Right atrium auricular region (tissue), 2 donors: ENCODE results near the gene CDCP2. TPM values are rescaled to one million over a fixed set of nuclear protein-coding genes. Genes with fewer than 3 reads are reported as not detected.

Experiments
- DNase-seq: peaks from one replicate; pipeline ENCODE4 v3.0.0-alpha.2; 2019; ENCODE audit warnings: low spot score
- H3K27ac ChIP-seq, 2 donors: fragments of 200-600 bp; sonication (generic); 1 replicate in 1 of 2; 2 replicates in 1 of 2; pipeline ENCODE4 v1.5.1; 2016 to 2019
- H3K27me3 ChIP-seq, 2 donors: fragments of 200-600 bp; sonication (generic); one replicate each; pipeline versions ENCODE4 v1.5.1 to v1.6.0; 2017 to 2019
- H3K36me3 ChIP-seq: fragments of 200-600 bp; sonication (generic); one replicate; pipeline ENCODE4 v1.5.1; 2016
- H3K4me1 ChIP-seq, 2 donors: fragments of 200-600 bp; sonication (generic); one replicate each; pipeline versions ENCODE4 v1.5.1 to v1.6.0; 2017 to 2019
- H3K4me3 ChIP-seq, 2 donors: fragments of 200-600 bp; sonication (generic); 1 replicate in 1 of 2; 2 replicates in 1 of 2; pipeline ENCODE4 v1.5.1; 2017 to 2019; ENCODE audit warnings: mild to moderate bottlenecking in 1 of 2, moderate library complexity in 1 of 2
- H3K9me3 ChIP-seq, 2 donors: fragments of 200-600 bp; sonication (generic); one replicate each; pipeline ENCODE4 v1.5.1; 2019
- CTCF ChIP-seq, 2 donors: fragments of 200-600 bp; sonication (generic); IDR thresholded peaks; one replicate each; pipeline ENCODE4 v1.5.1; 2019; ENCODE audit warnings: antibody characterized with exemption in 2 of 2
- total RNA-seq, 2 donors: library from RNA; depleted of rRNA; stranded (reverse); fragments of >200 nt; gene quantifications; one replicate each; pipeline ENCODE4 v1.1.0, GENCODE V29; 2016

Gene CDCP2
- total RNA-seq, 2 donors from 2014 or later, result not detected

- no peak for DNase-seq
- no peak overlapping the region for H3K4me3 ChIP-seq
Observed at GRCh38 chr1:54127594-54128300, 25.1 kb downstream of the CDCP2 start.

GRCh38 chr1:54126271-54126815, 26.5 kb downstream of the CDCP2 start:
- H3K27ac ChIP-seq, result no peak overlapping the region
- H3K36me3 ChIP-seq, result no peaks in the 10 kb centered on the region
- no peak overlapping the region for H3K4me3 ChIP-seq
- peaks cover 0 to 7% of the 10 kb centered on the region in 2 donors for H3K4me1 ChIP-seq
- no peak for DNase-seq
- no peaks in the 10 kb centered on the region for H3K9me3 ChIP-seq
- no peak for TF ChIP-seq CTCF (IDR thresholded peaks at IDR 0.05)
- H3K27me3 ChIP-seq, result no peaks in the 10 kb centered on the region

More at GRCh38 chr1:54127594-54128300, 25.1 kb downstream of the CDCP2 start:
- Histone ChIP-seq H3K4me1 (no peaks in the 10 kb centered on the region), H3K27ac (no peak overlapping the region), H3K27me3 (no peaks in the 10 kb centered on the region), H3K9me3 (no peaks in the 10 kb centered on the region), H3K36me3 (no peaks in the 10 kb centered on the region)
- no peak for TF ChIP-seq CTCF (IDR thresholded peaks at IDR 0.05)

- H3K9me3 ChIP-seq, result no peaks in the 10 kb centered on the region
- H3K4me1 ChIP-seq, result peaks cover 0 to 13% of the 10 kb centered on the region in 2 donors
- peak in 1 of 2 donors; percentile 56 for TF ChIP-seq CTCF (IDR thresholded peaks at IDR 0.05)
- no peak overlapping the region for H3K27ac ChIP-seq
- no peak for DNase-seq
- H3K36me3 ChIP-seq, result no peaks in the 10 kb centered on the region
- no peaks in the 10 kb centered on the region for H3K27me3 ChIP-seq
- H3K4me3 ChIP-seq, result no peak overlapping the region
Observed at GRCh38 chr1:54125386-54126070, 27.3 kb downstream of the CDCP2 start.

- H3K4me3 ChIP-seq, result no peak overlapping the region
- no peaks in the 10 kb centered on the region for H3K9me3 ChIP-seq
- no peak overlapping the region for H3K27ac ChIP-seq
- TF ChIP-seq CTCF (IDR thresholded peaks at IDR 0.05), result no peak
- no peaks in the 10 kb centered on the region for H3K27me3 ChIP-seq
- no peaks in the 10 kb centered on the region for H3K36me3 ChIP-seq
- DNase-seq, result no peak
- peaks cover 0 to 13% of the 10 kb centered on the region in 2 donors for H3K4me1 ChIP-seq
Observed at GRCh38 chr1:54124906-54125305, 27.9 kb downstream of the CDCP2 start.

- no peaks in the 10 kb centered on the region for H3K9me3 ChIP-seq
- H3K36me3 ChIP-seq, result no peaks in the 10 kb centered on the region
- H3K4me1 ChIP-seq, result peaks cover 0 to 13% of the 10 kb centered on the region in 2 donors
- no peak for DNase-seq
- H3K27ac ChIP-seq, result no peak overlapping the region
- TF ChIP-seq CTCF (IDR thresholded peaks at IDR 0.05), result no peak
- H3K4me3 ChIP-seq, result no peak overlapping the region
- no peaks in the 10 kb centered on the region for H3K27me3 ChIP-seq
Observed at GRCh38 chr1:54124472-54124871, 28.3 kb downstream of the CDCP2 start.
